Activated CD8-positive, alpha-beta memory T cell treated with anti-CD3 and anti-CD28 coated beads, Interleukin-2, amount 50 U/mL, for 24 hours (primary cell): Measurements from ENCODE around the gene MINAR1.

Experiments used
- DNase-seq: peaks from one replicate; pipeline ENCODE4 v3.0.0-alpha.2; 2020; ENCODE audit errors: extremely low read depth

The MINAR1 gene

DNA sequence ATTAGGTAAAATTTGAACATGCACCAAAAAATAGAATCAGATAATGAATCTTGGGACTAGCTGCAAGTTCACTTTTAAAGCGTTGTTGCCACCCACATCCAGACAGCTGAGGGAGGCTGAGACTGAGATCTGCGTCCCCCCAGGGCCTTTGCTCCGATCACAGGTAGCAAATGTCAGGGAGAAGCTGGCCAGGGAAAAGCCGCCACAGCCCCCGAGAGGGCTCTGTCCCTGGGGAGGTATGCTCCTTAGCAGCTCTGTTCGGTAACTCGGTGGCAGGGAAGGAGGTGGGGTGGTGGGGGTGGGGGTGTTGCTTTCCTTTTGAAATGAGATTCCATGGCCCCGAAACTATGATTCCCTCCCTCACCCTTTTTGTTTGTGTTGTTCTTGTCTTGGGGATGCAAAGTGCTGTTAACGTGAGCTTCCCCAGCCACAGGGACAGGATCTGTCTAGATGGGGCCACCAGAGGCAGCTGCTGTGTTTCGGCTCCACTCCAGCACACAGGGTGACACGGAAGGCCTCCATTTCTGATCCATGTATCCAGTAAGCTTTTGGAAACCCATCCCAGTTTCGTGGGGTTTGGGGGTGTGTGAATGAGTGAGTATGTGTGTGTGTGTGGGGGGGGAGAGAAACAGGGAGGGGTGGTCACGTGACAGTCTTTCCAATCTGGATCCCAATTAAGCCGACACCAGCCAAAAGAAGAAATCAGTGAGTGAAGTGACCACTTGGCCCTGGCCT, 1.1 kb upstream of the MINAR1 start:
- DNase-seq: no peak

- DNase-seq: no peak
Observed at GRCh38 chr15:79432345-79433275, 474 bp downstream of the MINAR1 start.

DNA sequence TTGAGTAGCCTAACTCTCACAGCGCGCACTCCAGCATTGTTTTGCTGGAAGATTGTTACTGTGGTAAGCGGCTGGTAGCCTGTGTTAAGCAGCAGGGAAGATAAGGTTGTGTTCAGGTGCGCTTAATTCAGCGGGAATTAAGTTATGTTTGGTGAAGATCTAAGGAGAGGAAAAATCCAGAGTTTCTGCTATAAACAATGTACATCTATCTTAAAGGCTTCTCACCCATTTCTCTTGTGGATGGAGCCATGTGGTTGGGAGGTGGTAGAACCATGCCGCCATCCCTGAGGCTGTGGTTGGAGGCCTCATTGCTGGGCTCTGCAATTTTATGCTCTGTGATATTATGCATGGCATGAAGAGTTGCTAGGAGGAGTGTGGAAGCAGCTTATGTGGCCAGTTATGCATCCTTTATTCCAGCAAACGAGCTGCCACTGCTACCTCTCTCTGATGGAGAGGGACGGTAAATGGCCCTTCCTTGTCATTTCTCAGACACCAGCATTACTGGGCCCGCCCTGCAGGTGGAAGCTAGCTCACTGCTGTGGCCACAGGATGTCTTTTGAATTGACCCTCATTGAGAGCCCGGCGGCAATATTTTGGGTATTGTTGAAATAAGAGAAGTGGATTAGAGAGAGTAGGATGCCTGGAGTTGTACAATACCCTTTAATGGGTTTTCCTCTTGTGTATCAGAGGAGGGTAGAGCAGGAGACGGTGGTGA, 1.3 kb downstream of the MINAR1 start:
- DNase-seq: no peak

GRCh38 chr15:79434361-79434760, 2.2 kb downstream of the MINAR1 start:
- DNase-seq: no peak

DNA sequence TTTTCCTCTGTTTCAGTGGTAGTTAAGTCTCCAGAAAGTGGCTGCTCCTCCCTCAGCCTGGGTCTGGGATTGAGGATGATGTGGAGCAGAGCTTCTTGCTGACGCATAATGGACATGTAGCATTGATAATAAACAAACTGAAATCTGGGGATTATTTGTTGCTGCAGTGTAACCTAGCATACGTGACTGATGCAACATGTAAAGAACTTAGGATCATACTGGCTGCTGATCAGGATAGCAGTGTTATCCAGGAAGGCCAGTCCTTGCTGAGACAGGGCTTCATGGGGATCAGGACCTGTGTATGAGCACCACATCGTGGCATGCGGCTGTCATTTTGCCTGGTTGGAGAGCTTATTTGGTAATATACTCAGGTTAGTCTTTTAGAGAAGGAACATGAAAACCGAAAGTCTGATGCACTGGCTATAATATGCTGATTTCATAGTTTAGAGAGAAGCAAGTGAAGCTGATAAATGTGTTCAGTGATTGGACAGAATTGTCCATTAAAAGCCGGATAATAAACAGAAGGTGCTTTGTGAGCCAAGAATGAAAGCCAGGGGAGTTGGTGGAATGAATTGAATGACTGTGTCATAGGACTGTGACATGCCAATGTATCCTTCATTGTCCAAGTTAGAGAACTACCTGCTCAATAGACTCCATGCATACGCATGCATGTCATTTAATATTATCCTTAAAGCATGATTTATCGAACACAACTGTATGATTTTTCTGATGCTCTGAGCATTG, 4.1 kb downstream of the MINAR1 start:
- DNase-seq: no peak

DNA sequence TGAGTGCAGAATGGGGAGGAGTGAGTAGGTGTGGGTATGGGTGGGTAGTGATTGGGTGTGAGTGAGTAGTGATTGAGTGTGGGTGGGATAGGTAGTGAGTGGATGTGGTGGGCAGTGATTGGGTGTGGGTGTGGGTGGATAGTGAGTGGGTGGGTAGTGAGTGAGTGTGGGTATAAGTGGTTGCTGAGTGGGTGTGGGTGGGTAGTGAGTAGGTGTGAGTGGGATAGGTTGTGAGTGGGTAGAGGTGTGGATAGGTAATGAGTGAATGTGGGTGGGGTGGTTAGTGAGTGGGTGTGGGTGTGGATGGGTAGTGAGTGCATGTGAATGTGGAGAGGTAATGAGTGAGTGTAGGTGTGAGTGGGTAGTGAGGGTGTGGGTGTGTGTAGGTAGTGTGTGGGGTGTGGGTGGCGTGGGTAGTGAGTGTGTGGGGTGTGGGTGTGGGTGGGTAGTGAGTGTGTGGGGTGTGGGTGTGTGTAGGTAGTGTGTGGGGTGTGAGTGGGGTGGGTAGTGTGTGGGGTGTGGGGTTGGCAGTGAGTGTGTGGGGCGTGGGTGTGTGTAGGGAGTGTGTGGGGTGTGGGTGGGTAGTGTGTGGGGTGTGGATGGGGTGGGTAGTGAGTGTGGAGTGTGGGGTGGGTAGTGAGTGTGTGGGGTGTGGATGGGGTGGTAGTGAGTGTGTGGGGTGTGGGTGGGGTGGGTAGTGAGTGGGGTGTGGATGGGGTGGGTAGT, 5.3 kb downstream of the MINAR1 start:
- no peak for DNase-seq

- DNase-seq: no peak
Observed at GRCh38 chr15:79439236-79439635, 7.1 kb downstream of the MINAR1 start.

- no peak for DNase-seq
Observed at GRCh38 chr15:79440355-79440908, 8.3 kb downstream of the MINAR1 start.

- DNase-seq: no peak
Observed at GRCh38 chr15:79442911-79443310, 10.8 kb downstream of the MINAR1 start.

GRCh38 chr15:79447060-79447459, 14.9 kb downstream of the MINAR1 start:
- no peak for DNase-seq

- no peak for DNase-seq
Observed at GRCh38 chr15:79450648-79451047, 18.5 kb downstream of the MINAR1 start.

GRCh38 chr15:79451361-79451999, 19.3 kb downstream of the MINAR1 start:
- DNase-seq: no peak

- DNase-seq: no peak
Observed at GRCh38 chr15:79452244-79453051, 20.3 kb downstream of the MINAR1 start.

- DNase-seq: no peak
Observed at GRCh38 chr15:79453446-79453845, 21.3 kb downstream of the MINAR1 start.

DNA sequence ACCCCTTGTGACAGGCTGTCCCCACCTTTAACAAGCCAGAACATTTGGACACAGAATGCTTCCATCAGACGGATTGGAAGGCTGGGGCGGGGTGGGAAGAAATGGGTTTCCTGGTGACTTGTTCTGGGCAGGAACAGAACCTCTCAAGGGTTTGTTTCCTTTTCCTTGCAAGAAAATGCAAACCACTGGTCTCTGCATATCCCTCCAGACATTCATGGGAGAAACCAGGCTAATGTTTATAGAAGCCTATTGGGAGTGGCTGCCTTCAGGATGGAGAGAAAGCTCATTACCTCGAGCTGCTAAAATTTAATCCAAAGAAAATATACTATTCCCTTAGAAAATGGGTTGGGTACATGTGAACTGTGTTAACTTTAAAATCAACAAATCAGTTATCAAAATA, 21.9 kb downstream of the MINAR1 start:
- no peak for DNase-seq

DNA sequence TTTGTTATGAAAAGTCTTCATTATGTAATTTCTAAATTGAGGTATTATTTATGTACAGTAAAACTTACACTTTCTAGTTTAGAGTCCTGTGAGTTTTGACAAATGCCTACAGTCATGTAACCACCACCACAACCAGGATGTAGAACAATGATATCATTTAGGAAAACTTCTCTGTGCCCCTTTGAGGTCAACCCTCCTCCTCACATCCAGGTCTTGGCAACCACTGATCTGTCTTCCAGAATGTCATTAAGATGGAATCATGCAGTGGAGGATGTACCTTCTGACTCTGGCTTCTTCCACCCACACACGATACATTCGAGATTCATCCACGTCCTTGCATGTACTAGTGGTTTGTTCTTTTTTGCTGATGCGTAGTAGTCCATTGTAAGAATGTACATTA, 23.2 kb downstream of the MINAR1 start:
- no peak for DNase-seq

GRCh38 chr15:79455943-79456342, 23.8 kb downstream of the MINAR1 start:
- no peak for DNase-seq

GRCh38 chr15:79458491-79458890, 26.4 kb downstream of the MINAR1 start:
- no peak for DNase-seq

DNA sequence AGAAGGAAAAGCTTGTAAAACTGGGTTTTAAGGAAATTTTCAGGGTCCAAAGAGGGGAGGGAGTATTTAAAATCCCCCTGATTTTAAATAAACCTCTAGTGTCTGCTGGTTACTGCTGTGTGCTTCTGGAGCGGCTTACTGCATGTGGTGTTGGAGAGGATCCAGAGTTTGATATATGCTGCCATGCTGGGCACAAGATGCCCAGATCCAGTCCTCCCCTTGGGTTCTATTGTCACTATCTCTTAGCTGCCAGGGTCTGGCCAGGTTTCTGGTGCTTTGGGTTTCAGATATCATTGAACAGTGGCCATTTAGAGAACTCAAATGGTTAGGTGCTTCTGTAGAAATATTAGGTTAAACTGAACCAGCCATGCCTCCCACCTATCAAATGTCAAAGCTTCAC, 27.5 kb downstream of the MINAR1 start:
- DNase-seq: no peak
